ENCODE results near the gene RAD21L1. TPM values are rescaled to one million over a fixed set of nuclear protein-coding genes. Genes with fewer than 3 reads are reported as not detected.
"Not testable (repeated sequence)": the region's sequence is repeated elsewhere in the genome, so short reads cannot be mapped to it uniquely, and the experiment has no call there.

RAD21L1 gene
- total RNA-seq, 1 donor from 2014 or later: not detected

DNA sequence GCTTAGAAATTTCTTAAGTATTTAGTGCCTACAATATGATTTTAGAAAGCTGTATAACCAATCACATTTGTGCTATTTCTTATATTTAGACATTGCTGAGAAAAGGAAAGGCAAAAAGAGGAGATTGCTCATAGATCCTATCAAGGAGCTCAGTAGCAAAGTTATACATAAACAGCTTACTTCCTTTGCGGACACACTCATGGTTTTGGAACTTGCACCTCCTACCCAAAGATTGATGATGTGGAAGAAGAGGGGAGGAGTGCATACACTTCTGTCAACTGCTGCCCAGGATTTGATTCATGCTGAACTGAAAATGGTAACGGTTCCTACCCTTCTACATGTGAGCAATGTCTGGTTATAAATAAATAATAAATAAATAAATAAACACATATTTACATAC, 16.7 kb downstream of the RAD21L1 start:
- peaks cover under 1% of the 10 kb centered on the region for H3K27me3 Mint-ChIP-seq (ENCODE audit: low read depth)
- DNase-seq (ENCODE audit: low spot score): no peak
- H3K4me3 Mint-ChIP-seq (ENCODE audit: unreplicated experiment): no peak overlapping the region
- H3K27ac Mint-ChIP-seq (ENCODE audit: unreplicated experiment): no peak overlapping the region
- no peaks in the 10 kb centered on the region for H3K36me3 Mint-ChIP-seq (ENCODE audit: low read depth)
- H3K9me3 Mint-ChIP-seq (ENCODE audit: low read depth): no peaks in the 10 kb centered on the region
- H3K4me1 Mint-ChIP-seq (ENCODE audit: low read depth): no peaks in the 10 kb centered on the region
- no peak for TF ChIP-seq CTCF (IDR thresholded peaks at IDR 0.05)

GRCh38 chr20:1245578-1245977, 19.7 kb downstream of the RAD21L1 start:
- DNase-seq (ENCODE audit: low spot score): no peak
- no peaks in the 10 kb centered on the region for H3K9me3 Mint-ChIP-seq (ENCODE audit: low read depth)
- H3K36me3 Mint-ChIP-seq (ENCODE audit: low read depth): no peaks in the 10 kb centered on the region
- no peak overlapping the region for H3K4me3 Mint-ChIP-seq (ENCODE audit: unreplicated experiment)
- no peak for TF ChIP-seq CTCF (IDR thresholded peaks at IDR 0.05)
- no peaks in the 10 kb centered on the region for H3K4me1 Mint-ChIP-seq (ENCODE audit: low read depth)
- H3K27ac Mint-ChIP-seq (ENCODE audit: unreplicated experiment): no peak overlapping the region
- no peaks in the 10 kb centered on the region for H3K27me3 Mint-ChIP-seq (ENCODE audit: low read depth)

- Mint-ChIP-seq H3K4me3 (ENCODE audit: unreplicated experiment) (no peak overlapping the region), H3K27me3 (ENCODE audit: low read depth) (peaks cover 8% of the 10 kb centered on the region), H3K4me1 (ENCODE audit: low read depth) (no peaks in the 10 kb centered on the region), H3K27ac (ENCODE audit: unreplicated experiment) (no peak overlapping the region), H3K9me3 (ENCODE audit: low read depth) (peaks cover 3% of the 10 kb centered on the region), H3K36me3 (ENCODE audit: low read depth) (no peaks in the 10 kb centered on the region)
- DNase-seq (ENCODE audit: low spot score): no peak
- TF ChIP-seq CTCF (IDR thresholded peaks at IDR 0.05): no peak
Observed at GRCh38 chr20:1247689-1248088, 21.8 kb downstream of the RAD21L1 start.

DNA sequence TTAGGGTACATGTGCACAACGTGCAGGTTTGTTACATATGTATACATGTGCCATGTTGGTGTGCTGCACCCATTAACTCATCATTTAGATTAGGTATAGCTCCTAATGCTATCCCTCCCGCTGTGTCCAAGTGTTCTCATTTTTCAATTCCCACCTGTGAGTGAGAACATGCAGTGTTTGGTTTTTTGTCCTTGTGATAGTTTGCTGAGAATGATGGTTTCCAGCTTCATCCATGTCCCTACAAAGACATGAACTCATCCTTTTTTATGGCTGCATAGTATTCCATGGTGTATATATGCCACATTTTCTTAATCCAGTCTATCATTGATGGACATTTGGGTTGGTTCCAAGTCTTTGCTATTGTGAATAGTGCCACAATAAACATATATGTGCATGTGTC, 24.4 kb downstream of the RAD21L1 start:
- H3K27ac Mint-ChIP-seq (ENCODE audit: unreplicated experiment); H3K4me1 Mint-ChIP-seq (ENCODE audit: low read depth); H3K27me3 Mint-ChIP-seq (ENCODE audit: low read depth); DNase-seq (ENCODE audit: low spot score); H3K4me3 Mint-ChIP-seq (ENCODE audit: unreplicated experiment); H3K9me3 Mint-ChIP-seq (ENCODE audit: low read depth); H3K36me3 Mint-ChIP-seq (ENCODE audit: low read depth): not testable (repeated sequence)

DNA sequence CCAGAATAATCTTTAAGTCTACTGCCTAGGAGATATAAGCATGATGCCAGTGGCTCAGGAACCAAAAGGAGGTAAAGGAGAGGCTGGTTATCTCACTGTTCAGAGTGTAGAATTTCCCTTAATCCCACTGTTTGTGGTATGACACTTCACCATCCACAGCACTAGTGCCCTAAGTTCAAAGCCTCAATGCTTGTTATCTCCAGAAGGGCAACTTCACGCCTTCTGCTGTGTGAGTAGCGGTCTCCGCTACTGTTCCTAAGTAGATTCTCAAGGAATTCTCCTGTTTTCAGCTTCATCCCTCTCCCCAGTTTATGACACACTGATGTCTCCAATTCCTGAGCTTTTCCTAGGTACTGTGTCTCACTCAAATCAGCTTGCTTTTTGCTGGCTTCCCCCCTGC, 26.6 kb downstream of the RAD21L1 start:
- Mint-ChIP-seq H3K4me1 (ENCODE audit: low read depth) (no peaks in the 10 kb centered on the region), H3K4me3 (ENCODE audit: unreplicated experiment) (no peak overlapping the region), H3K36me3 (ENCODE audit: low read depth) (no peaks in the 10 kb centered on the region), H3K9me3 (ENCODE audit: low read depth) (peaks cover 3% of the 10 kb centered on the region), H3K27me3 (ENCODE audit: low read depth) (peaks cover 12% of the 10 kb centered on the region), H3K27ac (ENCODE audit: unreplicated experiment) (no peak overlapping the region)
- no peak for DNase-seq (ENCODE audit: low spot score)
- TF ChIP-seq CTCF (IDR thresholded peaks at IDR 0.05): no peak

DNA sequence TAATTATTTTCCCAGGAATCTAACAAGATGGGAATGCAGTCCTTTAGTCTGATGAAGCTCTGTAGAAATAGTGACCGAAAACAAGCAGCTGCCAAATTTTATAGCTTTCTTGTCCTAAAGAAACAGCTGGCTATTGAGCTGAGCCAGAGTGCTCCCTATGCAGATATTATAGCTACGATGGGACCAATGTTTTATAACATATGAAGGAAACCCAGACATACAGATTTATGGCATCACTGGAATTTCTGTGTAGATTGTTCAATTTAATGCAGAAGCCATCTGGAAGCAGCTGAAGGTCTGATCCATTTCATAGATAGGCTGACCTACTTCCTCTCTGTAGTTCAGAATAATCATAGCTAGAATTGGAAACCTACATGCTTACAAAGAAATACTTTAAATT, 28.4 kb downstream of the RAD21L1 start:
- no peak for DNase-seq (ENCODE audit: low spot score)
- Mint-ChIP-seq H3K4me3 (ENCODE audit: unreplicated experiment) (no peak overlapping the region), H3K9me3 (ENCODE audit: low read depth) (peaks cover 3% of the 10 kb centered on the region), H3K27ac (ENCODE audit: unreplicated experiment) (no peak overlapping the region), H3K4me1 (ENCODE audit: low read depth) (no peaks in the 10 kb centered on the region), H3K36me3 (ENCODE audit: low read depth) (no peaks in the 10 kb centered on the region), H3K27me3 (ENCODE audit: low read depth) (peaks cover 12% of the 10 kb centered on the region)
- TF ChIP-seq CTCF (IDR thresholded peaks at IDR 0.05): no peak

Data from chondrocyte (in vitro differentiated cells).